Stimulated activated CD4-positive, alpha-beta T cell treated with anti-CD3 and anti-CD28 coated beads, Interleukin-15, amount 100 ng/mL, for 24 hours (primary cell): ENCODE results near the gene C1QTNF9.
"Not testable (repeated sequence)": the region's sequence is repeated elsewhere in the genome, so short reads cannot be mapped to it uniquely, and the experiment has no call there.

ENCODE experiments used
- DNase-seq: peaks from one replicate; pipeline ENCODE4 v3.0.0-alpha.2; 2020

The C1QTNF9 gene

DNA sequence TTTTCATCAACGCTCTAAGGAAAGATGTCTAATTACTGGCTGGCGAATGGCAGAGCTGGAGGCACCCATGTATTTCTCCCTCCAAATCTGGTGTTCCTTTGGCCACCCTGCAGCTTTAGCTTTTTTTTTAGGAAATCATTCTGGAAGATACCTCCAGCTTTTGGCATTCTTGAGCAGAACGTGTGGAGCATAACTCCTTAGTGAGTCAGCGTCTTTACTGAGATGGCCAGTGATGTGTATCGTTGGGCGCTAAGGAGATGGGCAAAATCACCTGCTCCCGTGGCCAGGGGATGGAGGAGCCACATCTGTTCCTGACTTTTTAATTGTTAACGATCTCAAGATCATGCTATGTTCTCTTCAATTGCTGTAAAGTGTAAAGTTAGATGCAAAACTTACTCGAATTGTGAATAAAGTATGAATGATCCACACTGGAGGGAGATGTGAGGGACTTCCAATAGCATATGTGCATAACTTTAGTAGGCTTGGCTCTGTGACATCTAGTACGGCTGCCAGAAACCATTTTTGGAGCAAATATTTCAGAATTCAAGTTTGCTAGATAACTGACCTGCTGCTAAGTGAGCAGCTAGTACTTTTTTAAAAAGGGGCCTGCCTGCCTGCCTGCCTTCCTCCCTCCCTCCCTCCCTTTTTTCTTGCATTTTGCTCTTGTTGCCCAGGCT, 24.4 kb upstream of the C1QTNF9 start:
- no peak for DNase-seq

DNA sequence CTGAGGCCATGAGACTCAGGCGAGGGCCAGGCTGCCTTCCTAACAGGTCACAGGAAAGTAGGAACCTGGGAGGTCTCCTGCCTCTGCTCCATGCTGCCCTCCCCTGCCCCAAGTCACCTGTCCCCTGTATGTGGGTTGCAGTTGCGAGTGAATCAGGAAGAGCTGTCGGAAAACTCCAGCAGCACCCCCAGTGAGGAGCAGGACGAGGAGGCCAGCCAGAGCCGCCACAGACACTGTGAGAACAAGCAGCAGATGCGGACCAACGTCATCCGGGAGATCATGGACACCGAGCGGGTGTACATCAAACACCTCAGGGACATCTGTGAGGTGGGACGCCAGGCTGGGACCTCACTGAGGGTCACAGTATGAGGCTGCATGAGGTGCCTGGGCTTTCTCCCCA, 22.8 kb upstream of the C1QTNF9 start:
- DNase-seq = no peak

DNA sequence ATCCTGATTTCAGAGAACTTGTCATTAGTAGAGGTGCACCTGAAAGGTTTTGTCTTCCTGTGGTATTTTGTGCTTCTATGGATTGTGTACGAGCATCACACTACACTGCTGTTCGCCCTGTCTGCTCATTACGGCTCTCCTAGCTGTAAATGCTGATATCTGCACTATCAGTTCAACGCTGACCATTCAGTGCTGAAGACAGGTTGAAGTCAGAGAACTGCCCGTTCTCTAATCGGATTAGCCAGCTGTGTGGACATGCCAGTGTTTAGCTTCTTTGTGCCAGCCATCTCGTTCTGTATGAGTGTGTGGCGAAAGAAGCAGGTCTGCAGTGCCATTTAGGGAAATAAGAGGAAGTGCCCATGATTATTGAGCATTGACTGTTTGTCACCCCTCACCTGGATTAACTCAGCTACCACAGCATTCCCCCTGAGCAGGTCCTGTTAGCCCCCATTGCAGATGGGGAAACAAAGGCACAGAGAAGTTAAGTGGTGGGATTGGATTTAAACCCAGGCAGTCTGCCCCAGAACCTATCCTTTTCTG, 21.6 kb upstream of the C1QTNF9 start:
- no peak for DNase-seq

DNA sequence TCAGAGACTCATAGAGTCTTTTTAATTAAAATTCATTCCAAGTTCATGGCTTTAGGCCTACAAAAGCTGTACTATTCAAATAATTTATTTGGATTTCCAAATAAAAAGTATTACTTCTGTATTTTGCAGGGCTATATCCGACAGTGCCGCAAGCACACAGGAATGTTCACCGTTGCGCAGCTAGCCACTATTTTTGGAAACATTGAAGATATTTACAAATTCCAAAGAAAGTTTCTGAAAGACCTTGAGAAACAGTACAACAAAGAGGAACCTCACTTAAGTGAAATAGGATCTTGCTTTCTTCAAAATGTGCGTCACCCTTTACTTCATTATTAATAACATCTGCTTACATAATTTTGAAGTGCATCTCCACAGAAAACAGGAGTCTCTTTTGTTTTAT, 20.5 kb upstream of the C1QTNF9 start:
- no peak for DNase-seq

DNA sequence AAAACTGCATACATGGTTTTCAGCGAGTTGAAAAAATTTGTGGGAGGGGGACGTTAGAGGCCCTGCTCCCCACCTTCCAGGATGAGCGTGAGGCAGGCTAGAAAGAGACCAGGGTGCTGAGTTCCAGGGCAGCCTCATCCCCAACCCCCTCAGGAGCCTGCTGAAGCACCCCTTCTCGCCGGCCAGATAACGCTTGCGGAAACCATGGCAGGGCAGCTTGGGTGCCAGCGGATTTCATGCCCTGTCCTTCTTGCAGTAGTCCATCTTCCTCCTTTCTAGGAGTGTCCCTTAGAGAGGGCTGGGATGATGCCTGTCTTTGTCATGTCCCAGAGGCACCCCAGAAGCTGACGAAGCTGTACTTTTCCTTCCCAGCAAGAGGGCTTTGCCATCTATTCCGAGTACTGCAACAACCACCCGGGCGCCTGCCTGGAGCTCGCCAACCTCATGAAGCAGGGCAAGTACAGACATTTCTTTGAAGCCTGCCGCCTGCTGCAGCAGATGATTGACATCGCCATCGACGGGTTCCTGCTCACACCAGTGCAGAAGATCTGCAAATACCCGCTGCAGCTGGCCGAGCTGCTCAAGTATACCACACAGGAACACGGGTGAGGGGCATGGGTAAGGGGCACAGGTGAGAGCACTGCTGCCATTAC, 19.0 kb upstream of the C1QTNF9 start:
- no peak for DNase-seq

DNA sequence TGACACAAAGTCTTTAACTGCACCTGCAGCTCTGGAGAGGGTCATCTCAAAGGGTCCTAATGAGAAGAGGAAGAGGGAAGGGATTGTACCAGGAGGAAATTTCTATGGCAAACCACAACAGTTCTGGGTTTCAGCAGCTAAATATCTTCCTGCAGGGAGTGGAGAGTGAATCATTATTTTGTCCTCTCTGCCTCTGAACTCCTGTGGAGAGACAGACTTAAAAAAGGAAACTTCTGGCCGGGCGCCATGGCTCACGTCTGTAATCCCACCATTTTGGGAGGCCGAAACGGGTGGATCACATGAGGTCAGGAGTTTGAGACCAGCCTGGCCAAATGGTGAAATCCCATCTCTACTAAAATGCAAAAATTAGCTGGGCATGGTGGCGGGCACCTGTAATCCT, 16.9 kb upstream of the C1QTNF9 start:
- DNase-seq = no peak

DNA sequence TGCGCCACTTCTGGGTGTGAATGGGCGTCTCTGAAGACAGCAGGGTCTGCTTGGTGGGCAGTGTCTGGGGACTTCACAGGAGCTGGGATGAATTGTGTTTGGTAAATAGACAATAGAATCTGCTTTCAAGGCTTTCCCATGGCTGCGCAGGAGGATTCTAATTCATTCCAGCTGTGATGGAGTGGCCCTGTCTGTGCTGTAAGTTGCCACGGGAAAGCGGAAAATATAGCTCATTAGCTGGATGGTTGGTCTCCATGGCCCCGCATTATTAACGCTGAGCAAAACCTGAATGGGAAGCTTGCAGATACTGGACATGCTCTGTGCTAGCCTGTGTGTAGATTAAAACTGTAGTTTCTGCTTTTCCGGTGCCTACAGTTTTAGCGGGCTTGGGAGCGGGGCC, 15.6 kb upstream of the C1QTNF9 start:
- no peak for DNase-seq

DNA sequence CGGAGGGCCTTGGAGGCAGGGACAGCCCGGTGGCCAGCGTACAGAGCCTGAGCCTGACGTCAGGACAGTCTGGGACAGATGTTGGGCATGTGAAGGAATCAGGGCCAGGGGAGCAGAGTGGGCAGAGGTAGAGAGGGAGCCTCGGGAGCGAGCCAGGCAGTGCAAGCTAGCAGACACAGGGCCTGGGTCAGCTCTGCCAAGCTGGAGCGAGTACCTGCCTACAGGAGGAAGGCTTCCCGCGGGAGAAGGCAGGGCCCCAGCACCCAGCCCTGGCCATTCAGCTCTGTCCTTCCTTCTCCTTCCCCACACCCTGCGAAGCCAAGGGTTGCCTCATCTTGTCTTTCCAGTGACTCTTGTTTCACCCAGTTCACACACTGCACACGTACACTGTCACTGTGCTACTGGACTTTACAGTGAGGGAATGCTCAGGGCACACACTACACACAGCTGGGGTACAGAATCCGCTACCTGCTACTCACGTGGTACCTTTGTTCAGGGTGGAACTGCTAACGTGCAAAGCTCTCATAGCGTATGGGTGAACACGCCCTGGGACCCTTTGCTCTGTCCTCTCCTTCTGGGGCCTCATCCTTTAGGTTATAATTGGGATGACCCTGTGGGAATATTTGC, 9.8 kb upstream of the C1QTNF9 start:
- DNase-seq = no peak

DNA sequence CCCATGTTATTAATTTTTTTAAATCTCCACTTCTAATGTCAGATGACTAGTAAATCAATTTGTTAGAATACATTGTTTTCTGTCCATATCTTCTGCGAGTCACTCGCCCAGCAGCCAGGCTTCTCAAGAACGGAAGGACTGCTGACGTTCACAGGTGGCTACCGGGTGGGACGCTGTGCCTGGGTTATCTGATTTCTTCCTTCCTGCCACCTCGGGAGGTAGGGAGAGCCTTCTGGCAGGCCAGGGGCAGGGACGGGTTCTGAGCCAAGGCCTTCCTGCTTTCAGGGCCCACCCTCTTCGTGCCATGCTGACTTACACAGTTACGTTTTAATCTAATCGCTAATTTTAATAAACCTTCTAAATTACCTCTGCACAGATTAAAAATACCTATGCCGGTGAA, 7.9 kb upstream of the C1QTNF9 start:
- no peak for DNase-seq

DNA sequence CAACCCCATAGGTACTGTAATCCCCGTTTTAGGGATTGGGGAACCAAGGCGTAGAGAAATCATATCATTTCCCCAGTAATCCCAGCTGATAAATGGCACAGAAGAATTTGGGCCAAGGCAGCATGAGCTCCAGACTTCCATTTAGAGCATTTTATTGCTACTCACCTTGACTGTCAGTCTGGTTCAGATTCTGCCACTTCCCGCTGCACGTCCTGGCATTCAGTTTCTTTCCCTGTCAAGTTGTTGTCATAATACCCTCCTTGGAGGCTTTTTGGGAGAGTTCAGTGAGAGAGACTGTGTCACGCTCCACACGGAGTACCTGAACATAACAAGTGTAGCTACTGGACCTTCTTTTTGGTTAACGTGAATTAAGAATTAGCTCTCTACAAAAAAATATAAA, 7.5 kb upstream of the C1QTNF9 start:
- DNase-seq = no peak

DNA sequence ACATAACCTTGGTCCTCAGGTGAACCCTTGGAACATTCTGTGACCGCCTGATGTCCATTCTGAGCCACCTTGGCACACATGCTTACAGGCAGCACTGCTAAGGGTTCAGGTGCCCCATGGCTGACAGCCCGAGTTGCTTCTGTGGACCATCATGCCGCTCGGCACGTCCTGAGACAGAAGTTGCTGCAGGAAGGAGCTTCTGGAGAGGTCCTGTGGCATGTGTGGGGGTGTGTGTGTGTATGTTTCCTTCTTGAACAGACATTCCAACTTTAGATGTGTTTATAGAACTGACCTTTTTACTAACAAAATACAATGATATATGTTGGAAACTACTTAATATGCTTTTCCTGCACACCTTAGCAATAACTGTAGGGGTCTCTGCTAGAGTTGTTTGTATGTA, 4.8 kb upstream of the C1QTNF9 start:
- DNase-seq = no peak

DNA sequence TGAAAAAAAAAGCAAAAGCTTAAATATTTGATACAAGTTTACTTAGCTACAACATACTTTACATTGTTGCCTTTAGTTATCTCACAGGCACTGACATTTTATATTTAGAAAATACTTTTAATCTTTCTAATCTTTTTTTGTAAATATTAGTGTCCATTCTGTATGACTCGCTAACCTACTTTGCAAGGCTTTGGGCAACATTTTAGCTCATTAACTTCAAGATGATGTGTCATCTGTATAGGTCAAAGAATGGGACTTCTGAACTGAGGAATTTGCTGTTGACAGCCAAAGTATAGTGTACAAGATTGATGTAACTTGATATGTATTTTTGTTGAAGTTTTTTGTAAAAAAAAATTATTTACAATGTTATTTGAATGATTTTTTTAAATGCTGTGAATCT, 2.7 kb upstream of the C1QTNF9 start:
- DNase-seq = no peak

DNA sequence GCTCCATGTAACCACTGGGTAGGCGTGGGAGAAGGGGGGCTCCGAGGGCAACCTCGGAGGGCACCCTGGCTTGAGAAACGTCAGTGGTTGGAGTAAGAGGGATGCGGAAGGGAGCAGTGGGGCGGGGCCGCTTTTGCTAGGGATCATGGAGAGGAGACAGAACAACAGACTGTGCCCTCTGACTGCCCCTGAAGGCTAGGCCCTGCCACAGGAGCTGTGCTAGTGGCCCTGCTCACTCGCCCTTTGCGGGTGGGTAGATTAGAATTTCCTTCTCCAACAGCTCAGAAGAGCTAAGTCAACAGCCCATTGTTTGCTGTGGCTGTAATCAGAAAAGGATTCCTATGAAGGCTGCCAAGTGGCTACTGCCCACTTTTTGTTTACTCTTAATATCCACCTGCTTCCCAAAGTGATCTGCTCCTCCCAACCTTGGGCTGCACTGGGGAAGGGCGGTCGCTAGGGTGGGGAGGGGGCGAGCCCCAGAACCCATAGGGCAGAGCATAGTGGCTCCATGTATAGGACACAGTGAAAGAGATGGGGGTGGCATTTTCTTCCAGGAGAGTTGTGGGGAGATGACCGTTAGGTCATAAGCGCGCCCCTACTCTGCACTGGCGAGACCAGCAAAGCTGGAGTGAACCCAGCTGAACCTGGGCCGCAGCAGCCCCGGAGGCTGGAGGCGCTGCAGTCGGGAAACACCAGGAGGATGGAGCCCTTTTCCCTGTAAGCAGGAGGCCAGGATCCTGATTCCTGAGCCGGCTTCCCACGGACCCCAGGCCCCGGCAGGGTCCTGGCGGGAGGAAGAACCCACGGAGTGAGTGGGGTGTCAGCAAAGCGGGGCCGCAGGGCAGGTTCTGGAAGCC, 1.9 kb upstream of the C1QTNF9 start:
- no peak for DNase-seq

DNA sequence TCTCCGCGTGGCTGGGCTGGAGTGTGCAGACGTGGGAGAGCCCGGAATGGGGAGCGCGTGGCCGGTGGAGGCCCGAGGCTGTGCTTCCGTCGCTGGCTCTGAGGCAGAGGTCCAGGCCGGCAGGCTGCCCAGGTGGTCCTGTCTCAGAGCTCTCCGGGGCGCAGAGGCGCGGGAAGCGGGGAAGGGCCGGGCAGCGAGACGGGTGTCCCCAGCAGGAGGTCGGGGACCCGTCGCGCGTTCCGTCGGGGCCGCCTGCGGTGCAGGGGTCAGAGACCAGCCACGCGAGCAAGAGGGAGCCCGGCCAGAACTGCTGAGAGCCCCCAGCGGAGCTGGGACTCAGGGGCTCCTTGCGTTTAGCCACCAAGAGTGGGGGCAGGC, 1.3 kb upstream of the C1QTNF9 start:
- no peak for DNase-seq

DNA sequence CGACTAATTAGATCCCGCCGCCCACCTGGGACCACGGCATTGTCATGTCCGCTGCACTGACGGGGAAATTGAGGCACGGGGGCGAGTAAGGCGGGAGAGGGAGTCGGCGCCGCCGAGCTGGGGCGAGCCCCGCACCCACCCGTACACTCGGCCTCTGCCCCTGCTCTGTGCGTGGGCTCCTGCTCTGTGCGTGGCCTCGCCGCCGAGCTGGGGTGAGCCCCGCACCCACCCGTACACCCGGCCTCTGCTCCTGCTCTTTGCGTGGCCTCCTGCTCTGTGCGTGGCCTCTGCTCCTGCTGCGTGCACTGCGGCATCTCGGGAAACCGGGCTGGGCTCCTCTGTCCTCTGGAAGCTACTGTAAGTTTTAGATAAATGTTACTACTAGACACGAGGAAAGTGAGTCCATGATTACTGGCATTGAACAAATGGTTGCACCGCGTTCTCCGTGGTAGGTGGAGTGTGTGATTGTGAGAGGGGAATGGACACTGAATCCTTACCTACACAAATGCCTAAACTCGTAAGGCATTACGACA, 826 bp upstream of the C1QTNF9 start:
- DNase-seq = no peak

DNA sequence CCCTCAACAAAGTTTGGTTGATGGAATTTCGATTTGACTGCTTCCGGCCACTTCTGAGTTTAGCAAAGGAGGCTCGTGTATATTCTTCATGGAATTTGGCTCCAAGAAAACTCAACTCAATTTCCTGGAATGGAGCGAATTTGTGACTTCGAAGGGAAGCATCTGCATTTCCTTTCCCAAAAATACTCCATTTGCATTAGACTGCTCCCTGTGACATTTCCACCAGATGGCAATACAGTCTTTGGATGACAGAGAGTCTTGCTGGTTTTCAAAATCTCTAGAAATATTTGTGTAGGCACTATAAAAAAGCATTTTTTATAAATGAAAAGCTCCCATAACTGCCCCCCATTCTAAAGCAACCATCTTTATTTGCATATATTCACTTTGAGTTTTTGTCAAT, 4.1 kb downstream of the C1QTNF9 start:
- no peak for DNase-seq

DNA sequence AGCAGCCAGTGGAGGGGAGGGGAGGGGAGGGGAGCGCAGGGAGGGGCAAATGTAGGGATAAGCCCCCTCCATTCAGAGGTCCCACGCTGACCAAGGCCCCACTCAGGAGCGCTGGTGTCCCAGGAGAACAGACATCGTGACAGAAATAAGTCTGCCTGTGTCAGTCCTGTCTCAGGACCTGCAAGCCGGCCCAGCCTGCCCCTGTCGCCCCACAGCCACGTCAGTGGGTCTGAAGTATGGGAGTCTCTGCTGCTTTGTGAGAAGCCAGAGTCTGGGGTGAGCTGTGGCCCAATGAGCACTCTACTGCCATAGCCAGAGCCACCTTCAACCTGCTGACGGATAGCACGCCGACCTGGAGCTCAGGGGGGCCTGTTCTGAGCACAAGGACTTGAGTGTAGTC, 8.5 kb downstream of the C1QTNF9 start:
- not testable (repeated sequence) for DNase-seq

DNA sequence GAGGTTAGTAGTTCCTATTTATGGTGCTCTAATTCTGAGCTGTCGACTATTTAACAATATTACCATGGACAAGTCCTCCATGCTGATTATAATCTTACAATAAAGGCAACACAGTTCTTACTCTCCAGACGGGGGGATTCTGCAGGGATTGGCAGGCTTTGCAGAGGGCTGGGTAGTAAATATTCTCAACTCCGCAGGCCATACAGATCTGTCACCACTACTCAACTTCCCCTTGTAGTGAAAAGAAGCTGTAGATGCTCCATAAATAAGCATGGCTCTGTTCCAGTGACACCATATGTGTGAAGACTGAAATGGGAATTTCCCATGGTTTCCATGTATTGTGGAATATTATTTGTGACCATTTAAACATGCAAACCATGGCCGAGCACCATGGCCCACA, 9.5 kb downstream of the C1QTNF9 start:
- DNase-seq = not testable (repeated sequence)

DNA sequence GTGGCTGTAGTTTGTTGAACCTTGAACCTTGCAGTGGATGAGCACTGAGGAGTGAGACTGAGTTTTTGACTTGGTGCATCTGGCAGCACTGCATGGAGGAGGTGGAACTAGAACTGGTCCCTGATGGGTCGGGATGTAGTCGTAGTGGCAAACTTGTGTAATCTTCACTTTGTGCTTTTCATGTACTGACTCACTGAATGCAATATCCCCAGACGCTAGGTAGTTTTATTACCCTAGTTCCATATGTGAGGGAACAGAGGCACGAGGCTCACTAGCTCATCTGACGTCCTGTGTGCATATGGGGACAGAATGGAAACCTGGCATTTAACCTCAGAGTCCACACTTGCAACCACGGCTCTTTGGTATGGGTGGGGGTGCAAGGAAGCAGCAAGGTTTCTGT, 10.3 kb downstream of the C1QTNF9 start:
- not testable (repeated sequence) for DNase-seq

DNA sequence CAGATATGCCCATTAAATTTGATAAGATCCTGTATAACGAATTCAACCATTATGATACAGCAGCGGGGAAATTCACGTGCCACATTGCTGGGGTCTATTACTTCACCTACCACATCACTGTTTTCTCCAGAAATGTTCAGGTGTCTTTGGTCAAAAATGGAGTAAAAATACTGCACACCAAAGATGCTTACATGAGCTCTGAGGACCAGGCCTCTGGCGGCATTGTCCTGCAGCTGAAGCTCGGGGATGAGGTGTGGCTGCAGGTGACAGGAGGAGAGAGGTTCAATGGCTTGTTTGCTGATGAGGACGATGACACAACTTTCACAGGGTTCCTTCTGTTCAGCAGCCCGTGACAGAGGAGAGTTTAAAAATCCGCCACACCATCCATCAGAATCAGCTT, 12.0 kb downstream of the C1QTNF9 start:
- not testable (repeated sequence) for DNase-seq

DNA sequence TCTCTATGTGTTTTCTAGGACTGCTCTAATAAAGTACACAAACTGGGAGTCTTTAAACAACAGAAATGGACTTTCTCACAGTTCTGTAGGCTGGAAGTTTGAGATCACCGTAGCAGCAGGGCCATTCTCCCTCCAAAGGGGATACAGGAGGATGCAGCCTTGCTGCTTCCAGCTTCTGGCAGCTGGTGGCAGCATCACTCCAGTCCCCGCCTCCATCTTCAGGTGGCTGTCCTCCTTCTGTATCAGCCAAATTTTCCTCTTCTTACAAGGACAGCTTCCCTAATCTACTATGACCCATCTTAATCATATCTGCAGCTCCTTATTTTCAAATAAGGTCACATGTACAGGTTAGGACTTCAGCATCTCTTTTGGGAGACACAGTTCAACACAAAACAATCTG, 13.1 kb downstream of the C1QTNF9 start:
- DNase-seq = not testable (repeated sequence)

DNA sequence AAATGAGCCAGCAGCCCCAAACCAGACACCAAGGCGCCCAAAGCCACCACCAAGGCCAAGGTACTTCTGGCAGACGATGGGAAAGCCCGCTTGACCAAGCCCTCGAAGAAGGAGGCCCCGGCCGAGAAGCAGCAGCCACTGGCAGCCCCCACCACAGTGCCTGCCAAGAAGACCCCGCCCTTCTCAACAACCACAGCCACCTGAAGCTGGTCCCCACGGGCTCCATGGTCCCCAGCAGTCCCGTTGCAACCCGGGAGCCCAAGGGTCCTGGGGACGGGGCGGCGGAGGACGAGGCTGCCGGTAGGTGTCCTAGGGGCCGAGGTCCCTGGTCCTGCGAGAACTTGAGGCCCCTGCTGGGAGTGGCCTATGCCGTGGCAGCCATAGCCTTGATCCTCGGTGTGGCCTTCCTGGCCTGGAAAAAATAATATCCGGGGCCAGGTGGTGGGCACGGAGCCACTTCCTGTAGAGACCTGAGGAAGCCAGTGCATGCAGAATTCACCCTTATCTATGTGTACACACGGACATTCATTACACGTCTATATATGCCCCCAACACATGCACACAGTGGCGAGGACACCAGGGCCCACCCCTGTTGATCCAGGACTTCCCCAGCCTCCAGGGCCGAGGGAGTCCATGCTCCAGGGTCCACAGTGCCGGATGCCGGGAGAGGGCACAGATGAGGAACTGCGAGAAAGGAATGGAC, 13.8 kb downstream of the C1QTNF9 start:
- no peak for DNase-seq

DNA sequence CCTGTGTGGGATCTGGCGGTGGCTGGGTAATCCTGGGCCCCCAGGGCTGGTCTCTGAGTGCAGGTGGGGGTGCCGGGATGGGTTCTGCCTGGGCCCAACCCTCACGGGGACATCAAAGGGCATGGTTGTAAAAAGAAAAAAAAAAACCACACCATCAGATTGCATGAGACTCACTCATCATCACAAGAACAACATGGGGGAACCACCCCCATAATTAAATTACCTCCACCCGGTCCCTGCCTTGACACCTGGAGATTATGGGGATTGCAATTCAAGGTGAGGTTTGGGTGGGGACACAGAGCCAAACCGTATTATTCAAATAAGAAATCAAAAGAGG, 14.3 kb downstream of the C1QTNF9 start:
- no peak for DNase-seq
